Epidermal melanocyte (primary cell): ENCODE measurements around the gene FRAS1.
"Not testable (repeated sequence)": the region's sequence is repeated elsewhere in the genome, so short reads cannot be mapped to it uniquely, and the experiment has no call there.

Source experiments
- DNase-seq: peaks from one replicate; pipeline ENCODE4 v3.0.0; 2011; ENCODE audit warnings: low spot score; ENCODE audit not compliant: insufficient read length

The FRAS1 gene

DNA sequence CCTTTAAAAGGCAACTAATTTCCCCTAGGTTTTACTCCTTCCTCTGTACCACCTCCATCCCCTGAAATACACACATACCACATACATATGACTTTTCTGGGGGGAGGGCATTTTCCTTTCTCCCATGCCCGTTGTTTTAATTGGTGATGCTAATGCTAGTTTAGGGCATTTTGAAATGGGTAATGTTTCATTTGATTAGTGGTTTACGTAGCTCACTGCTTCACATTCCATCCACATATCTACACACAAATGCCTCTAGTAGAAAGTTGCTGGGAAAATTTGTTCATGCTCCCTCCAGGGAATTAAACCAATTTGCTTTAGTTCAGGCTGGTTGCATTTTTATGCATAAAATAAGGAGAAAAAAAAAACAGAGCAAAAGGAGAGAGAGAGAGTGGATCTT is 231.2 kb downstream of the FRAS1 start:
- no peak for DNase-seq

DNA sequence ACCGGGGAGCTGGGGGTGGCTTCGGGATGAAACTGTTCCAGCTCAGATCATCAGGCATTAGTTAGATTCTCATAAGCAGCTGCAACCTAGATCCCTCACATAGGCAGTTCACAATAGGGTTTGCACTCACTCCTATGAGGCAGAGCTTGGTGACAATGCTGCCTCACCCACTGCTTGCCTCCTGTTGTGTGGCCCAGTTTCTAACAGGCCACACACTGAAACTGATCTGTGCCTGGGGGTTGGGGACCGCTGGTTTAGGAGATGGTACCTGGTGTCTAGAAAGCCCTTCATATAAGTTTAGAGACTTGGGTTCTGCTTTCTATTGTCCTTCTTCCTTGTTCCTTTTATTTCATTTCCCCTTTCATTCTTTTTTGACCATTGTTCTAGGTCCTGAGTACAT is 234.2 kb downstream of the FRAS1 start:
- DNase-seq = no peak

GRCh38 chr4:78292341-78292740 is 235.2 kb downstream of the FRAS1 start:
- no peak for DNase-seq

DNA sequence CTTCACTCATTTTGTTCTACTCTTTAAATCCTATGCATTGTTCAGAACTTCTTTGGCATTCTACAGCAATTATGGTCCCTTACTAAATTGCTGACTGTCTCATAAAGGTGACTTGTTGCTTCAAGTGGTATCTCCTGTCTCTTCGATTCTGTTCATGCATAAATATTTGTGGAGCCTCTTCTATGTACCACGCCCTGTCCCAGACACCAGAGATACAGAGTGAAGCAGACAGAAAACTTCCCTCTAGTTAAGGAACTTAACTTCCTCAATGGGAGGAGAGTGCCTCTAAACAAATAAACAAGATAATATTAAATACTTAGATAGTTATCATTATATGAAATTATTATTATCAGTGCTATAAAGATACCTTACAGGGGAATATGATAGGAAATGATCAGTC is 235.7 kb downstream of the FRAS1 start:
- DNase-seq = no peak

DNA sequence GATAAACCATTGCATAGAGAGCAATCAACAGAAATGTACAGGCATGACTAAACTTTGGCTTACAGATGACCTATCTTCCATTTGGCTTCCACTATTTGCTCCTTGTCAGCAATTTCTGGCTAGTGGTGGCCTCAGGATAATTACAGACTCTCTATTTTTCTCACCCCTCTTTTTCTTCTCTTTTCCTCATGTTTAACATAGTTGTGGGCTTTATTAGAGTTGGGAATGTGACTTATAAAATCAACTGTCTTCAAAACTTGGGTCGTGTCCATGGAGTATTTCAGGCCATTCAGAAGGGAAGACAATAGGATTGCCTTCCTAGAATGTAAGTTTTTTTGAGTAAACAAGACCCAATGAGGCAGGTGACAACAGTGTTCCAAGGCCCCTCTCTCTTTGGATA is 236.2 kb downstream of the FRAS1 start:
- DNase-seq = no peak

DNA sequence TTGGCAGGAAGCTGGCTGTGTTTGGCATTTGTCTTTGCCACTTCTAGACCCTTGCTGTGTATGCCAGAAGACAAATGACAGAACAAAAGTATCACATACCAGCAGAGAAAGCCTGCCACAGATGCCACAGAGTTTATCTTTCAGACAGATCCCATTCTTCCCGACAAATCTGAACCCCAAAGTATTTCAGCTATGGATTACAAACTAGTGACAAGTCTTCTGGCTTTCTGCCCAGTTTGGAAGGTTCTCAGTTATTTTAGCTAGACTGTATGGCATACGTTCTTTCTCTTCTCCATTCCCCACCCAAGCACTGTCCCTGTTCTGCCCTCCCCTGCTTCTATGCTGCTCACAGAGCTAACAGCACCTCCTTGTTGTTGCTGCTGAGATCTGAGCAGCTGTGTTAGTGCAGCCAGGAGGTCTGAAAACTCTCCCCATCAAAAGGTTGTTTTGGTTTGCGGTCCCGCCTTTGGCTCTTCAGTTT is 236.7 kb downstream of the FRAS1 start:
- no peak for DNase-seq

- DNase-seq = no peak
These were observed 239.1 kb downstream of the FRAS1 start for GRCh38 chr4:78296261-78296660.

- no peak for DNase-seq
These were observed 240.1 kb downstream of the FRAS1 start for GRCh38 chr4:78297116-78297800.

DNA sequence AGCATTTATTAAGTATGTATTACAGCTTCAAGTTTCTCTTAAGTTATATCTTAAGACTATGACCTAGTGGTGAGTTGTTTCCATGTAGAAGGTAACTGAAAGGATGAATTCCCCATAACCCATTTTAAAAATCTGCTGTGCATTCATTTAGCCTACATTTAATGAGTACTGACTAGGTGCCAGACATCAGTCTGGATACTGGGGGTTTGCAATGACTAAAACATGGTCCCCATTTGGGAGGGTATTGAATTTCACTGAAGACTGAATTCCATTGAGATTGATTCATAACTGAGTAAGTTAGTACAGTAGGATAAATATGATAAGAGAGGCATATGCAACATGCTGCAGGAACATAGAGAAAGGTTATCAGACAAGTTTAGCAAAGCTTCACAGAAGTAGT is 241.5 kb downstream of the FRAS1 start:
- DNase-seq = no peak

DNA sequence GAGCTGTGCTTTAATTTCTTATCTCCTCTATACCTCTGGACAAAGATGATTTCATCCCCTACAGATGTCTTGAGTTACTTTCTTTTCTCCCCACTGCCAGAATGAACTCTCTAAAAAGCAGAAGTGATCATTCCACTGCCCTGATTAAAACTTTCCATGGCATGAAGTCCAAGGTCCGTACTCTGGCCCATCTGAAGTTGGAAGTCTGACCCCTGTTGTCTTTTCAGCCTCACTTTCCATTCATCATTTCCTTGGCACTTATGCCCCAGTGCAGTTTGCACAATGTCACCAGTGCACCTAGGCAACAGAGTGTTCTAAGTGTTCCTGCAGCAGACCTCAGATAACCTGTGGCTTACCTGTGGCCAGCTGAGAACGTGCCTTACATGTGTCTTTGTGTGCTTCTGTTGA is 242.4 kb downstream of the FRAS1 start:
- no peak for DNase-seq

- not testable (repeated sequence) for DNase-seq
These were observed 250.1 kb downstream of the FRAS1 start for GRCh38 chr4:78307263-78307662.

DNA sequence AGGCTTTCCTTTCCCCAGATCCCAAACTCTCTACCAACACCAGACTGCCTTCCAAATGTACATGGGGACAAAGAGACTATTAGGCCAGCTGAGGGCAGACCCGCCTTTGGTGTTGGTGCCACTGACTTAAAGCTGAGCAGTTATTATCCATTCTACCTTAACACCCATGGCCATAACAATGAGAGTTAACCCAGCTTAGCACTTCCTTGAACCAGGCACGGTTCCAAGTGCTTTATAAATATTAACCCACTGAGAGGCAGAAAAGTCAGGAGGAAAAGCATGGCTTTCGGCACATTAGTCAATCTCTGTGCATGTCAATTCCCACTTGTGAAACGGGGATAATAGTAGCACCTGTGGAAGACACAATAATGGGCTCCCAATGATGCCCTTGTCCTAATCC is 251.4 kb downstream of the FRAS1 start:
- DNase-seq = no peak

GRCh38 chr4:78309352-78309751 is 252.2 kb downstream of the FRAS1 start:
- DNase-seq = no peak

GRCh38 chr4:78310007-78310739 is 253.1 kb downstream of the FRAS1 start:
- DNase-seq = no peak

DNA sequence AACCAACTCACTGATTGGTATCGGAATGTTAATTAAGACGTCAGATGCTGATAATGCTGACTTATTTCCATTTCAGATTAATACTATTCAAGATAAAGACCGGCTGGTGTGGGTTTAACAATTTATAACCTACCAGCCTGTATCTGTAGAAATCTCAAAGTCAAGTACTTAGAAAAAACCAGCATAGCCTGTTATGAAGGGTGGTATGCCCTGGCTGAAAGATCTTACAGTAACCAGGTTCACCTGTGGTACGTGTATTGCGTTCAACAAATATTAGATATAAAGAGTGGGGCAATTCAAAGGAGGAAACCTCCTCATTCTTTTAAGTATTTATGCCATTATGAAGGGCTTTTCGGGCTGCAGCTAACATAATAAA is 253.6 kb downstream of the FRAS1 start:
- no peak for DNase-seq

- no peak for DNase-seq
These were observed 254.2 kb downstream of the FRAS1 start for GRCh38 chr4:78311306-78311705.

GRCh38 chr4:78312989-78313753 is 256.0 kb downstream of the FRAS1 start:
- DNase-seq = no peak

GRCh38 chr4:78313754-78314120 is 256.6 kb downstream of the FRAS1 start:
- DNase-seq = no peak

- no peak for DNase-seq
These were observed 261.0 kb downstream of the FRAS1 start for GRCh38 chr4:78318126-78318525.

GRCh38 chr4:78320349-78320935 is 263.3 kb downstream of the FRAS1 start:
- no peak for DNase-seq

- no peak for DNase-seq
These were observed 264.9 kb downstream of the FRAS1 start for GRCh38 chr4:78322032-78322431.

- no peak for DNase-seq
These were observed 266.3 kb downstream of the FRAS1 start for GRCh38 chr4:78323439-78323838.
